Adrenal gland (tissue), 5 donors: ENCODE measurements around the gene PHACTR3.

Experiments used
- CTCF ChIP-seq, 6 experiments: fragments of 450-650 bp in 4 of 6; fragments of 200-600 bp in 2 of 6; sonication (generic) in 1 of 6; IDR thresholded peaks; 1 replicate in 5 of 6; 2 replicates in 1 of 6; pipeline versions ENCODE4 v1.5.1 to v1.8.0; 2016 to 2021; ENCODE audit warnings: antibody characterized with exemption in 6 of 6, mild to moderate bottlenecking in 2 of 6, moderate library complexity in 1 of 6
- POLR2A ChIP-seq, 2 donors: fragments of 450-650 bp; IDR thresholded peaks; one replicate each; pipeline ENCODE4 v1.6.1; 2017; ENCODE audit warnings: antibody characterized with exemption in 2 of 2, mild to moderate bottlenecking in 2 of 2, moderate library complexity in 1 of 2
- donor health status: DM: no; HTN: no; CAD: no.

- TF ChIP-seq POLR2A (IDR thresholded peaks at IDR 0.05) (no peak), CTCF (IDR thresholded peaks at IDR 0.05) (no peak)
Measured at GRCh38 chr20:59827138-59828056, 223.1 kb downstream of the PHACTR3 start.
